GM18507 (cell line): Measurements from ENCODE around the gene POLR3H.
"Not testable (repeated sequence)": the region's sequence is repeated elsewhere in the genome, so short reads cannot be mapped to it uniquely, and the experiment has no call there.

Experiments used
- DNase-seq: peaks from one replicate; pipeline ENCODE4 v3.0.0; 2011; ENCODE audit warnings: low read depth; ENCODE audit not compliant: insufficient read length; ENCODE audit errors: extremely low spot score
- FAIRE-seq: peaks from 2 replicates; lab custom pipeline; 2011; peaks lifted over from hg19 to GRCh38; lab: Jason Lieb, UNC

The POLR3H gene

GRCh38 chr22:41567512-41567768, 23.2 kb upstream of the POLR3H start:
- DNase-seq = no peak

DNA sequence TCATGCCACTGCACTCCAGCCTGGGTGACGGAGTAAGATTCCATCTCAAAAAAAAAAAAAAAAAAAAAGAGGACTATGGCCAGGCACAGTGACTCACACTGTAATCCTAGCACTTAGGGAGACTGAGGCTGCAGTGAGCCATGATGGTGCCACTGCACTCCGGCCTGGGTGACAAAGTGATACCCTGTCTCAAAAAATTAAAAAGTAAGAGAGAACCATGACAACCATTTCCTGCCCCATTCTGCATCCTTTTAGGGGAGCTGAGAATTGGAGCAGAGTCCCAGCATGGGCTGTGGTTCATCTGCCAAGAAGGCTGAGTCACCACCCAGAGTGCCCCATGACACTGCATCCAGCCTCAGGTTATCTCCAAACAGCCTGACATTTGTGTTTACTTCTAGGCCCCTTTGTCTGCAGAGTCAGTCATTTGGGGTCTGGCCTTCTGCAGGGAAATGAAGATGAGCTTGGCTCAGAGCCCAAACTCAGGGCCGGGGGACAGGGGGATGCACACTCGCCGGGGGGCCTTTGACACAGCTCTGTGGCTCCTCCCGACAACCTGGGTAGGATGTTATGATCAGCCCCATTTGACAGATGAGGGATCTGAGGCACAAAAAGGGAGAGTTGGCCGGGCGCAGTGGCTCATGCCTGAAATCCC, 21.3 kb upstream of the POLR3H start:
- FAIRE-seq (no peak), DNase-seq (no peak)

More at GRCh38 chr22:41567512-41567768, 23.2 kb upstream of the POLR3H start:
- FAIRE-seq = no peak

DNA sequence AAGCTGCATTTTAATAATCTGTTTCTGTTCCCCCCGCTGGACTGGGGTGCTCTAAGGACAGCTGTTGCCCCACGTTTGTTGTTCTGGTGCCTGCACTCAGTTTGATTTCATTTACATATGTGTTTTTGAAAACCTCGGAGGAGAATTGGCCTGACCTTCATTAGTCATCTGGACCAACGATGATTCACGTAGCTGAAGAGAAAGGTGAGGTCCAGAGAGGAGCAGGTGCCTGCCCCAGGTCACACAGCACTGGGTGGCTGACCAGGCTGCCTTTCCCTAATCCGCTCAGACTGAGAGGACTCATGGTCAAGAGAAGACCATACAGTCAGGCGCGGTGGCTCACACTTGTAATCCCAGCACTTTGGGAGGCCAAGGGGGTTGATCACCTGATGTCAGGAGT, 20.3 kb upstream of the POLR3H start:
- FAIRE-seq (no peak), DNase-seq (no peak)

- FAIRE-seq (no peak), DNase-seq (no peak)
Measured at GRCh38 chr22:41563051-41563711, 18.9 kb upstream of the POLR3H start.

GRCh38 chr22:41562461-41562860, 18.2 kb upstream of the POLR3H start:
- no peak for DNase-seq
- FAIRE-seq = no peak

GRCh38 chr22:41561788-41562187, 17.5 kb upstream of the POLR3H start:
- no peak for DNase-seq
- FAIRE-seq = no peak

- FAIRE-seq (no peak), DNase-seq (no peak)
Measured at GRCh38 chr22:41561335-41561734, 17.1 kb upstream of the POLR3H start.

DNA sequence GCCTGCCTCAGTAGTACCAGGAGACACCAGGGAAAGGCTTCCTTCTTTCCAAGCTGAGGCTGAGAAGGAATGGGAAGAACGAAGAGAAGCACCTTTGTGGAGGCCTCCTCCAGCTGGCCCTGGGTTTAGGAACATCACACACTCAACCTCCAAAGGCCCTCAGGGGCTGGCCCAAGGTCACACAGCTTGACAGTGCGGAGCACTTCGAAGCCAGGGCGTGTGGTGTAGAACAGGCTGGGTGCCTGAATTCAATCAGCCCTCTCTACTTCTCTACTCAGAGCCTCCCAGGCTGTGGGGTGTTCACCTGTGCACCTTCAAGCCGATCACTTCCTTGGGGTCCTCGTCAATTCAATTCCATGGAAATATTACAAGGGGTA, 15.8 kb upstream of the POLR3H start:
- DNase-seq = no peak
- FAIRE-seq = no peak

- FAIRE-seq = not testable (repeated sequence)
Measured at GRCh38 chr22:41558241-41558630, 14.0 kb upstream of the POLR3H start.

GRCh38 chr22:41557401-41558240, 13.4 kb upstream of the POLR3H start:
- no peak for FAIRE-seq
- no peak for DNase-seq

More at GRCh38 chr22:41558241-41558630, 14.0 kb upstream of the POLR3H start:
- not testable (repeated sequence) for DNase-seq

DNA sequence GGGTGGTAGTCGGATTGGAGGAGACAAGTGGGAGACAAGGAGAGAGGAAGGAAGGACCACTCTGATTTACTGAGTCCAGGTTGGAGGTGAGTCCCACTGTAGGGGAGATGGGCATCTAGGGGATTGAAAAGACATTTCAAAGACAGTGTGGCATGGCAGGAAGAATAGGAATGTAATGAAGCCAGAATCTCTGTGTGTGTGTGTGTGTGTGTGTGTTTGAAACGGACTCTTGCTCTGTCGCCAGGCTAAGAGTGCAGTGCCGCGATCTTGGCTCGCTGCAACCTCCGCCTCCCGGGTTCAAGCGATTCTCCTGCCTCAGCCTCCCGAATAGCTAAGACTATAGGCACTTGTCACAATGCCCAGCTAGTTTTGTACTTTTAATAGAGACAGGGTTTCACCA, 12.3 kb upstream of the POLR3H start:
- DNase-seq (no peak), FAIRE-seq (no peak)

DNA sequence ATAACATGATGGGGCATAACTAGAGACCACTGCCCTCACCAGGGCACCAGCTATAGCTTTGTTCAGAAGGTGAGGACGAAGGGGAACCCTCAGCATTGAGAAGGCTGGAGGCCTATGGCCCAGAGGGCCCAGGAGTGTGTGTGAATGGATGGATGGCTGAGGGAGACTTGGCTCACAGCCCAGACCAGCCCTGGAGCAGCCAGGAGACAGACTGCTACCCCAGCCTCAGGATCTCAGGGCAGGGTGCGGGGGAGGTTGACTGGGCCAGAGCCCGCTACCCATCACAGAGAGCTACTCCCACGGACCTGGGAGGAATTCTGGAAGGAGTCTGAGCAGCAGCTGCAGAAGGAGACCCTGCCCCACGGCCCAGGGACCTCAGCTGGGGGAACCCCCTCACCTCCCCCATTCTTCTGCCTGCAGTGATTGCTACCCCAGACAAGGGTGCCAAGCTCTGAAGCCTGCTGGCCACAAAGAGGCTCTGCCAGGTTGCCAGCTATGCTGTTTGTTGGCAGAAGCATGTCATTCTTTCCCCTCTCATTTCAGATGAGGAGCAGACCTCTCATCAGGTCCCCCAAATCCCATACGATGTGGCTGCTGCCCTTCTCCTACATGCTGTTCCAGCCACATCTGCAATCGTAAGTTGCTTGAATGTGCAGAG, 11.2 kb upstream of the POLR3H start:
- no peak for FAIRE-seq
- no peak for DNase-seq

DNA sequence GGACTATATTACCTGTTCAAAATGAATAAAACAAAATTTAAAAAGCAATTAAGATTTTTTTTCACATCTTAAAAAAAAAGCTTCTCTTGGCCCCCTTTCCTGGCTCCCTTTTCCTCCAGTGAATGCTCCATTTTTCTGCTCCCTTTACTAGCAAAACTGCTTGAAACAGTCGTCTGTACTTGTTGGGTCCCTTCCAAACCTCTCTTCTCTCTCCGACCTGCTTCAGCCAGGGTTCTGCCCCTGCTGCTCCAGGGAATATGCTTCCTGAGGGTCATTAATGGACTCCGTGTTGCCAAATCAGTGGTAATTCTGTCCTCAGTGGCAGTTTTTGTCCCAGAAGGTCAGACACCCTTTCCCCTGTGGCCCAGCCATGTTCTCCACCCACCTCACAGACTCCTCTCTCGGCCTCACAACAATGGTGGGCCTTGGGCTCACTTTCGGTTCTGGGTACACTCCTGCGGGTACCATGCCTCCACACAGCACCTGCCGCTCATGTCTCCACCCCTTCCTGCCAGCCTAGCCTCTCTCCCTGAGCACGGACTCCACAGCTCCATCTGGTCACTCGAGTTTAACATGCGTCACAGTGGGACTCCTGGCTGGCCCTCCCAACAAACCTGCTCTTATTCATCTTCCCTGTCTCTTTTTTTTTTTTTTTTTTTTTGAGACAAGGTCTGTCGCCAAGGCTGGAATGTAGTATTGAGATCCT, 7.8 kb upstream of the POLR3H start:
- FAIRE-seq = no peak
- DNase-seq = no peak

GRCh38 chr22:41550952-41551491, 6.8 kb upstream of the POLR3H start:
- no peak for DNase-seq
- no peak for FAIRE-seq

DNA sequence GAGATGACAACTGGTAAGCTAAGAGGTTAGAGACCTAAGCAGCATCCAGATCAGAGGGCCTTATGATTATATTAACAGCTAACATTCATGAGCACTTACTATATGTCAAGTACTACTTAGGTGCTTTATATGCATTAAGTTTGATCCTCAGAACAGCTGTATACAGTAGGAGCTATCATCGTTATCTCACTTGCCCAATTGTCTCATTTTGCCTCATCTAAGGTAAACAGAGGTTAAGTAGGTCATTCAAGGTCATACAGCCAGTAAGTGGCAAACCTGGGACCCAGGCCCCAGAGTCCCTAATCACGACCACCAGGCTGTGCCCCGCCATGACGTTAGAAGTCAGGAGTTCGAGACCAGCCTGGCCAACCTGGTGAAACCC, 4.6 kb upstream of the POLR3H start:
- DNase-seq (no peak), FAIRE-seq (no peak)

DNA sequence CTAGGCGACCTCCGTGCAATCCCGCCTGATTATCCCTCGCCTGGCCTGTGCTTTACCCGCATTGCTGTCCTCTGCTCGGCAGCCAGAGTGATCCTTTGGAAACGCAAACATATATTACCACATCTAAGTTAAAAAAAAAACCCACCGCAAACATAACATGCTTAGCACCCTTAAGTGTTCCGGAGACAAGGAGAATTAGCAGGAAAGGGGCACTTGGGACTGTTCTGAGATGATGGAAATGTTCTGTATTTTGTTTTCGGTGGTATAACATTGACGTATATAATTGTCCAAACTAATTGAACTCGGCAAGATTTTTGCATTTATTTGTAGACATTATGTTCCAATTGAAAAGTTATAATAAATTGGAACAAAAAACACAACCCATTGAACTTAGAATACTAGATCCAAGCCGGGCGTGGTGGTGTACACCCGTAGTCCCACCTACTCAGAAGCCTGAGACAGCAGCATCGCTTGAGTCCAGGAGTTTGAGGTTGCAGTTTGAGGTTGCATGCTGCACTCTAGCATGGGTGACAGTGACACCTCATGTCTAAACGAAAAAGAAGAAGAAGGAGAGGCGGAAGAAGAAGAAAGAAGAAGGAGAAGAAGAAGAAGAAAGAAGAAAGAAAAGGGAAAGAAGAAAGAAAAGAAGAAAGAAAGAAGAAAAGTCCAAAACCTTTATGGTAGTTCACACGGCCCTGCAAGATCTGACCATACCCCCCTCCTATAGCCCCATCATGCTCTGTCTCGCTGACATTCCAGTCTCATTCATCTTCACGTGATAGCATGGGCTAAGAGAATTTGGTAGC, 604 bp upstream of the POLR3H start:
- peak; percentile 18 for FAIRE-seq
- no peak for DNase-seq

DNA sequence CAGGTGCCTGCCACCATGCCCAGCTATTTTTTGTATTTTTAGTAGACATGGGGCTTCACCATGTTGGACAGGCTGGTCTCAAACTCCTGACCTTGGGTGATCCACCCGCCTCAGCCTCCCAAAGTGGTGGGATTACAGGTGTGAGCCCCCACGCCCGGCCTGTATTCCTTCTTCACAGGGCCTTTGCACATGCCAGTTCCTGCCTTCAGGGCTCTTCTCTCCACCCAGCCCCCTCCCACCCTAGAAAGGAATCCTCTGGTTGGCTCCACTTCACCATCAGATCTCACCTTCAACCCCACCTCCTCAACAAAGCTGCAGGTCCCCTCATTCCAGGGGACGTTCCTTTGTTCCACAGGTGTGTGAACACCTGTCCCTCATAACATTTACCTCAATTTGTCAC, 2.0 kb downstream of the POLR3H start:
- DNase-seq = no peak
- FAIRE-seq = no peak

DNA sequence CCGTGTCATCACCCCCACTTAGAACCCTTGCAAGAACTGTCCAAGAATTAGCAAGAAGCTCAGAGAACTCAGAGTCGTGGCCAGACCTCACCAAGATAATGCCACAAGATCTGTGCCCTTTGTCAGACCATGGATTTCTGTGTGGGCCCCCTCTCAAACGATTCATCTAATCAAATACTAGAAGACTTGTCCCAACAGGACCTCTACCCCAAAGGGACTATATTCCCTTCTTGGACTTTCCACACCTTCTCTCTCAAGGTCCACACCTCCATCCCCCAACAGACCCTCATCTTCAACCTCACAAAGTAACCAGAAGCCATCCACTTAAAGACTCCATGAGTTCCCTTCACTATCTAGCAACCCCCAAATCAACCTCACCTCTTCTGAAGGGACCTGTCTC, 2.8 kb downstream of the POLR3H start:
- no peak for FAIRE-seq
- DNase-seq = no peak

DNA sequence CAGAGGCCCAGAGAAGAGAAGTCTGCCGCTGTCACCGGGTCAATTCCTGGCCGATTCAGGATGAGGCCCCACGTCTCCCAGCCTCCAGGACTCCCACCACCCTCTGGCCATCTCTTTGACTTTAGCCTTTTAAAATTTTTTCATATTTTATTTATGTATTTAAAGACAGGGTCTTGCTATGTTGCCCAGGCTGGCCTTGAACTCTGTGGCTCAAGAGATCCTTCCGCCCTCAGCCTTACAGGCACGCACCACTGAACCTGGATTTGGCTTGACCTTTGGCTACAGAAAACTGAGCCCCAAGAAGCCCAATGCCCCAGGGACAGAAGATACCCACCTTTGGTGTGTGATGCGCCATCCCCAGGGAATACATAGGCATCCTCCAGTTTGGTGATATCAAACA, 3.9 kb downstream of the POLR3H start:
- FAIRE-seq (no peak), DNase-seq (no peak)
